ENCODE measurements around the gene SEL1L3. TPM values are rescaled to one million over a fixed set of nuclear protein-coding genes. Genes with fewer than 3 reads are reported as not detected.

Gene SEL1L3
- total RNA-seq, 1 donor from 2014 or later = 54.4 TPM

GRCh38 chr4:25842229-25842845 is 20.5 kb downstream of the SEL1L3 start:
- TF ChIP-seq CTCF (conservative IDR thresholded peaks at IDR 0.05; ENCODE audit: low read depth, low read length) = peak; percentile 18
- H3K4me3 ChIP-seq (ENCODE audit: low read depth, low read length) = no peak overlapping the region
- no peak for DNase-seq (ENCODE audit: low read depth)

- no peak overlapping the region for H3K4me3 ChIP-seq (ENCODE audit: low read depth, low read length)
- no peak for DNase-seq (ENCODE audit: low read depth)
- TF ChIP-seq CTCF (conservative IDR thresholded peaks at IDR 0.05; ENCODE audit: low read depth, low read length) = no peak
These were observed 23.1 kb downstream of the SEL1L3 start for GRCh38 chr4:25839687-25840086.

GRCh38 chr4:25839233-25839632 is 23.6 kb downstream of the SEL1L3 start:
- TF ChIP-seq CTCF (conservative IDR thresholded peaks at IDR 0.05; ENCODE audit: low read depth, low read length) = no peak
- no peak overlapping the region for H3K4me3 ChIP-seq (ENCODE audit: low read depth, low read length)
- DNase-seq (ENCODE audit: low read depth) = no peak

GRCh38 chr4:25838526-25838925 is 24.3 kb downstream of the SEL1L3 start:
- no peak overlapping the region for H3K4me3 ChIP-seq (ENCODE audit: low read depth, low read length)
- no peak for TF ChIP-seq CTCF (conservative IDR thresholded peaks at IDR 0.05; ENCODE audit: low read depth, low read length)
- DNase-seq (ENCODE audit: low read depth) = no peak

GRCh38 chr4:25837107-25837506 is 25.7 kb downstream of the SEL1L3 start:
- TF ChIP-seq CTCF (conservative IDR thresholded peaks at IDR 0.05; ENCODE audit: low read depth, low read length) = no peak
- no peak overlapping the region for H3K4me3 ChIP-seq (ENCODE audit: low read depth, low read length)
- no peak for DNase-seq (ENCODE audit: low read depth)

GRCh38 chr4:25835384-25835783 is 27.4 kb downstream of the SEL1L3 start:
- no peak for TF ChIP-seq CTCF (conservative IDR thresholded peaks at IDR 0.05; ENCODE audit: low read depth, low read length)
- H3K4me3 ChIP-seq (ENCODE audit: low read depth, low read length) = no peak overlapping the region
- no peak for DNase-seq (ENCODE audit: low read depth)

GRCh38 chr4:25834411-25835107 is 28.2 kb downstream of the SEL1L3 start:
- H3K4me3 ChIP-seq (ENCODE audit: low read depth, low read length) = no peak overlapping the region
- DNase-seq (ENCODE audit: low read depth) = no peak
- no peak for TF ChIP-seq CTCF (conservative IDR thresholded peaks at IDR 0.05; ENCODE audit: low read depth, low read length)

All from epithelial cell of proximal tubule (primary cell).